Suppressor macrophage treated with lipopolysaccharide for 1 hour (primary cell): ENCODE results near the gene TENT4B.
A peak's percentile ranks its signal among the peaks of the same experiment; 100 is the strongest.
"Not testable (repeated sequence)": the region's sequence is repeated elsewhere in the genome, so short reads cannot be mapped to it uniquely, and the experiment has no call there.

Experiments
- DNase-seq, 3 donors: peaks; one replicate each; pipeline ENCODE4 v3.0.0-alpha.2; 2020 to 2022

The TENT4B gene

GRCh38 chr16:50152807-50153595 is at the start of gene TENT4B:
Gene TENT4B, plus strand, starts transcription at chr16:50153306. Its CDS starts 316 bp downstream, at chr16:50153622.
- DNase-seq, result peak; percentile 84 to 96 (median 91)

GRCh38 chr16:50103764-50104163 is 49.3 kb upstream of the TENT4B start:
- DNase-seq, result peak; percentile 54 to 60 (median 58)

- no peak for DNase-seq
Observed at GRCh38 chr16:50114357-50115129, 38.6 kb upstream of the TENT4B start.

- no peak for DNase-seq
Observed at GRCh38 chr16:50120711-50121110, 32.4 kb upstream of the TENT4B start.

- no peak for DNase-seq
Observed at GRCh38 chr16:50121278-50121677, 31.8 kb upstream of the TENT4B start.

- no peak for DNase-seq
Observed at GRCh38 chr16:50121721-50122445, 31.2 kb upstream of the TENT4B start.

- no peak for DNase-seq
Observed at GRCh38 chr16:50123417-50123816, 29.7 kb upstream of the TENT4B start.

GRCh38 chr16:50124769-50125168 is 28.3 kb upstream of the TENT4B start:
- peak in 1 of 3 donors; percentile 10 for DNase-seq

GRCh38 chr16:50126183-50126582 is 26.9 kb upstream of the TENT4B start:
- DNase-seq, result peak in 1 of 3 donors; percentile 18

GRCh38 chr16:50132571-50132970 is 20.5 kb upstream of the TENT4B start:
- DNase-seq, result not testable (repeated sequence)

GRCh38 chr16:50133214-50133613 is 19.9 kb upstream of the TENT4B start:
- DNase-seq, result no peak

GRCh38 chr16:50136399-50136798 is 16.7 kb upstream of the TENT4B start:
- DNase-seq, result no peak

- DNase-seq, result no peak
Observed at GRCh38 chr16:50137268-50137667, 15.8 kb upstream of the TENT4B start.

- no peak for DNase-seq
Observed at GRCh38 chr16:50139580-50139979, 13.5 kb upstream of the TENT4B start.

GRCh38 chr16:50144211-50144610 is 8.9 kb upstream of the TENT4B start:
- no peak for DNase-seq

GRCh38 chr16:50146479-50147435 is 6.3 kb upstream of the TENT4B start:
- no peak for DNase-seq

GRCh38 chr16:50151322-50151721 is 1.8 kb upstream of the TENT4B start:
- DNase-seq, result no peak

- no peak for DNase-seq
Observed at GRCh38 chr16:50151756-50152155, 1.4 kb upstream of the TENT4B start.

- DNase-seq, result no peak
Observed at GRCh38 chr16:50152351-50152806, 727 bp upstream of the TENT4B start.

GRCh38 chr16:50153596-50154419 is 702 bp downstream of the TENT4B start:
- DNase-seq, result peak; percentile 35 to 68 (median 49)

- peak in 2 of 3 donors; percentile 20 to 28 for DNase-seq
Observed at GRCh38 chr16:50154420-50154950, 1.4 kb downstream of the TENT4B start.
